HCT116 (cell line): ENCODE results near the gene FADS1. TPM values are rescaled to one million over a fixed set of nuclear protein-coding genes. Genes with fewer than 3 reads are reported as not detected.

Experiments
- ATAC-seq: fragments of 200-7000 bp; cut with Tn5 transposase; 2 replicates; pipeline ENCODE4 v1.9.1; 2020; ENCODE audit warnings: mild to moderate bottlenecking, moderate library complexity
- BruUV-seq: library from RNA; stranded (reverse); fragments of 400-500 nt; replicated peaks from 2 replicates; lab custom pipeline; 2021; lab: Mats Ljungman, UMichigan
- CTCF ChIA-PET: fragments of 300-600 bp; sonication (Branson Sonifier 250); formaldehyde crosslinking; loops from one replicate; lab custom pipeline; 2021; ENCODE audit warnings: antibody characterized with exemption; lab: Charles Lee
- POLR2A ChIA-PET: fragments of 300-600, 350-600 bp; sonication (Branson Sonifier 250); formaldehyde crosslinking; loops from one replicate; lab custom pipeline; 2021; ENCODE audit warnings: antibody characterized with exemption; lab: Charles Lee
- RAD21 ChIA-PET, 2 experiments: fragments of 300-600 bp; sonication (Branson Sonifier 250); formaldehyde crosslinking; loops; one replicate each; lab custom pipeline; 2023; ENCODE audit warnings: low total read pairs in 2 of 2; ENCODE audit not compliant: uncharacterized antibody in 2 of 2, unreplicated experiment in 2 of 2, low non-redundant PET in 1 of 2; lab: Charles Lee
- DNase-seq: peaks from one replicate; pipeline ENCODE4 v3.0.0-alpha.2; 2010; ENCODE audit warnings: low read depth, low spot score
- H2AFZ ChIP-seq: fragments of 200-600 bp; shearing (Covaris generic), sonication (generic); 2 replicates; pipeline ENCODE4 v1.6.1; 2017; ENCODE audit warnings: low read depth, mixed run types, mixed read lengths, antibody characterized with exemption, low read length; ENCODE audit not compliant: poor library complexity, severe bottlenecking
- H3K27ac ChIP-seq: 2 replicates; pipeline ENCODE4 v1.5.1; 2012; ENCODE audit warnings: low read depth, low read length
- H3K27me3 ChIP-seq: fragments of 200-600 bp; sonication (generic); 2 replicates; pipeline ENCODE4 v1.6.1; 2016; ENCODE audit warnings: mixed run types, low read length, mixed read lengths; ENCODE audit not compliant: insufficient read depth
- H3K36me3 ChIP-seq, 2 experiments: fragments of 200-500 bp in 1 of 2; fragments of 200-600 bp in 1 of 2; sonication (Bioruptor generic) in 1 of 2; sonication (generic) in 1 of 2; 2 replicates each; pipeline versions ENCODE4 v1.5.1 to v1.6.1; 2014 to 2016; ENCODE audit warnings: low read length in 2 of 2, inconsistent platforms in 1 of 2, mixed read lengths in 1 of 2, mixed run types in 1 of 2; ENCODE audit not compliant: insufficient read depth in 2 of 2, control insufficient read depth in 1 of 2
- H3K4me1 ChIP-seq, 2 experiments: fragments of 200-600 bp in 1 of 2; sonication (generic) in 1 of 2; 2 replicates each; pipeline versions ENCODE4 v1.5.1 to v1.6.1; 2012 to 2017; ENCODE audit warnings: low read length in 2 of 2, inconsistent platforms in 1 of 2, mild to moderate bottlenecking in 1 of 2, mixed read lengths in 1 of 2, mixed run types in 1 of 2, moderate library complexity in 1 of 2; ENCODE audit not compliant: insufficient read depth in 2 of 2, control insufficient read depth in 1 of 2
- H3K4me2 ChIP-seq: fragments of 200-600 bp; sonication (generic); 2 replicates; pipeline ENCODE4 v1.6.1; 2017; ENCODE audit warnings: mixed run types, low read length, mixed read lengths
- H3K4me3 ChIP-seq, 2 experiments: fragments of 200-600 bp in 1 of 2; sonication (generic) in 1 of 2; replicated peaks in 1 of 2; 2 replicates each; pipeline ENCODE4 v1.5.1; 2011 to 2016; ENCODE audit warnings: low read length in 2 of 2, control low read depth in 1 of 2, low read depth in 1 of 2, mild to moderate bottlenecking in 1 of 2, mixed read lengths in 1 of 2, mixed run types in 1 of 2
- H3K79me2 ChIP-seq: fragments of 200-600 bp; sonication (generic); 2 replicates; pipeline ENCODE4 v1.6.1; 2017; ENCODE audit warnings: mild to moderate bottlenecking, mixed run types, low read length, moderate library complexity, mixed read lengths; ENCODE audit not compliant: insufficient read depth
- H3K9ac ChIP-seq: fragments of 200-600 bp; sonication (generic); 2 replicates; pipeline ENCODE4 v1.6.1; 2016; ENCODE audit warnings: low read length, mixed read lengths
- H3K9me2 ChIP-seq: fragments of 200-600 bp; sonication (generic), shearing (Covaris generic); 2 replicates; pipeline ENCODE4 v1.6.1; 2017; ENCODE audit warnings: mixed run types, mild to moderate bottlenecking, moderate library complexity; ENCODE audit not compliant: insufficient read depth
- H3K9me3 ChIP-seq, 2 experiments: fragments of 200-500 bp in 1 of 2; fragments of 200-600 bp in 1 of 2; sonication (Bioruptor generic) in 1 of 2; sonication (generic) in 1 of 2; 2 replicates each; pipeline ENCODE4 v1.6.1; 2014 to 2017; ENCODE audit warnings: low read length in 2 of 2, mixed read lengths in 2 of 2, inconsistent platforms in 1 of 2, low read depth in 1 of 2, mild to moderate bottlenecking in 1 of 2, mixed run types in 1 of 2, moderate library complexity in 1 of 2; ENCODE audit not compliant: control insufficient read depth in 1 of 2, insufficient read depth in 1 of 2
- H4K20me1 ChIP-seq: fragments of 200-600 bp; sonication (generic), shearing (Covaris generic); 2 replicates; pipeline ENCODE4 v1.6.1; 2017; ENCODE audit warnings: mixed run types, mild to moderate bottlenecking, moderate library complexity; ENCODE audit not compliant: insufficient read depth
- CBX3 ChIP-seq: IDR thresholded peaks from 2 replicates; pipeline ENCODE4 v1.6.1; 2012; ENCODE audit warnings: low read depth
- CEBPB ChIP-seq: IDR thresholded peaks from 2 replicates; pipeline ENCODE4 v1.6.1; 2012; ENCODE audit warnings: low read depth
- EGR1 ChIP-seq: IDR thresholded peaks from 2 replicates; pipeline ENCODE4 v1.6.1; 2012; ENCODE audit warnings: low read depth
- ELF1 ChIP-seq: IDR thresholded peaks from 2 replicates; pipeline ENCODE4 v1.6.1; 2012; ENCODE audit warnings: low read depth, borderline replicate concordance
- EZH2 ChIP-seq: fragments of 200-600 bp; sonication (generic); IDR thresholded peaks from 2 replicates; pipeline ENCODE4 v1.6.1; 2017; ENCODE audit warnings: antibody characterized with exemption, mixed run types
- EZH2phosphoT487 ChIP-seq: fragments of 200-600 bp; IDR thresholded peaks from 2 replicates; pipeline ENCODE4 v1.6.1; 2018; ENCODE audit warnings: antibody characterized with exemption, borderline replicate concordance
- FOSL1 ChIP-seq: IDR thresholded peaks from 2 replicates; pipeline ENCODE4 v1.6.1; 2012; ENCODE audit warnings: low read depth
- JUND ChIP-seq: IDR thresholded peaks from 2 replicates; pipeline ENCODE4 v1.6.1; 2012
- POLR2A ChIP-seq: IDR thresholded peaks from 2 replicates; pipeline ENCODE4 v1.7.0; 2011; ENCODE audit warnings: borderline replicate concordance; ENCODE audit not compliant: insufficient read depth, insufficient read length; ENCODE audit errors: extremely low read depth
- POLR2AphosphoS5 ChIP-seq: IDR thresholded peaks from 2 replicates; pipeline ENCODE4 v1.6.1; 2011; ENCODE audit warnings: mild to moderate bottlenecking, low read depth, low read length, moderate library complexity
- RAD21 ChIP-seq: IDR thresholded peaks from 2 replicates; pipeline ENCODE4 v1.6.1; 2012; ENCODE audit warnings: low read depth, mild to moderate bottlenecking
- SIN3A ChIP-seq: IDR thresholded peaks from 2 replicates; pipeline ENCODE4 v1.6.1; 2012; ENCODE audit warnings: low read depth
- SP1 ChIP-seq: IDR thresholded peaks from 2 replicates; pipeline ENCODE4 v1.6.1; 2012; ENCODE audit warnings: low read depth
- YY1 ChIP-seq: IDR thresholded peaks from 2 replicates; pipeline ENCODE4 v1.6.1; 2011; ENCODE audit warnings: low read length, low read depth, moderate library complexity, mild to moderate bottlenecking; ENCODE audit not compliant: insufficient replicate concordance; ENCODE audit errors: extremely low read depth
- ZFX ChIP-seq: fragments of 450-650 bp; IDR thresholded peaks from 2 replicates; pipeline ENCODE4 v1.6.1; 2017
- ZNF274 ChIP-seq: fragments of 200-500 bp; sonication (Bioruptor generic); IDR thresholded peaks from 2 replicates; pipeline ENCODE4 v1.6.1; 2014; ENCODE audit warnings: mild to moderate bottlenecking, low read depth, low read length, inconsistent platforms
- intact Hi-C: fragments of 100-400 bp; cut with micrococcal nuclease; formaldehyde crosslinking; loops from 2 replicates; pipeline ENCODE4 v1.10.0; 2022
- total RNA-seq: library from RNA; stranded (reverse); gene quantifications from one replicate; pipeline ENCODE4 v1.2.1, GENCODE V29; 2021; ENCODE audit not compliant: unreplicated experiment
- TF ChIP-seq, protein P1 (sequence below), 3 experiments: fragments of 200-600 bp in 1 of 3; sonication (generic) in 1 of 3; IDR thresholded peaks in 2 of 3; conservative IDR thresholded peaks in 1 of 3; 2 replicates each; pipeline ENCODE4 v1.5.1; 2012 to 2017; ENCODE audit warnings: low read depth in 2 of 3, low read length in 2 of 3, antibody characterized with exemption in 1 of 3, borderline replicate concordance in 1 of 3, control low read depth in 1 of 3, mild to moderate bottlenecking in 1 of 3, mixed read lengths in 1 of 3, mixed run types in 1 of 3, moderate library complexity in 1 of 3; ENCODE audit not compliant: insufficient read depth in 1 of 3
- TF ChIP-seq, protein P2 (sequence below): IDR thresholded peaks from 2 replicates; pipeline ENCODE4 v1.6.1; 2012; ENCODE audit warnings: low read depth
- TF ChIP-seq, protein P3 (sequence below): IDR thresholded peaks from 2 replicates; pipeline ENCODE4 v1.6.1; 2012
- TF ChIP-seq, protein P4 (sequence below): IDR thresholded peaks from 2 replicates; pipeline ENCODE4 v1.6.1; 2012

Gene FADS1
- total RNA-seq, 1 experiment from 2014 or later = 56.6 TPM

DNA sequence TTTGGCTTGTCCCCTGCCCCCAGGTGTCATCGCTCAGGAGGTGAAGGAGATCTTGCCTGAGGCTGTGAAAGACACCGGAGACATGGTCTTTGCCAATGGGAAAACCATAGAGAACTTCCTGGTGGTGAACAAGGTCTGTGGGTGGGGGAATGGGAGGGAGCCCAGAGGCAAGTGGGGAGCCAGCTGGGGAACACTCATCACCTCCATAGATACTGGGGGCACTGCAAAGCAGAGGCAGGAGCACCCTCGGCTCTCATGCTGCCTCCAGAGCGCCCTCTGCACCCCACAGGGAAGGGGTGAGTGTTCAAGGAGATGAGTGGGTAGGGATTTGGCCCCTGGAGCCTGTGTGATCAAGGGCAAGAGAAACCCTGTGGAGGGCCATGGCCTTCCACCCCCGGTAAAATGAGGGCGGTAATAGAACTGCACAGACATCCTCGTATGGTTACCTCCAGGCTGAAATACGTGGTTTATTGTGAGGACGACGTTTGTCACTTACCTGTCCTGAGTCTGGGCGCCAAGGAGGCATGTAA, 38.4 kb downstream of the FADS1 start:
- CTCF ChIA-PET = no interaction called here

More for the DNA sequence above, 38.4 kb downstream of the FADS1 start:
- ChIA-PET POLR2A (interaction anchor here (1.4 kb wide), 1 partner anchor 31 kb away, joined by 3 read pairs; no protein-coding TSS in a partner anchor), RAD21 (no interaction called here)
- H3K27ac ChIP-seq = no peak overlapping the region
- BruUV-seq = no TSS peak
- no peak overlapping the region for H3K4me2 ChIP-seq
- H3K79me2 ChIP-seq = no peaks in the 10 kb centered on the region
- TF ChIP-seq JUND (no peak), EZH2phosphoT487 (no peak), CBX3 (no peak), CEBPB (no peak), POLR2AphosphoS5 (no peak), ZNF274 (no peak), ZFX (no peak), EGR1 (no peak), RAD21 (no peak), SIN3A (no peak), POLR2A (no peak), EZH2 (no peak), FOSL1 (no peak), SP1 (no peak), ELF1 (no peak), YY1 (no peak)
- TF ChIP-seq, protein P1, sequence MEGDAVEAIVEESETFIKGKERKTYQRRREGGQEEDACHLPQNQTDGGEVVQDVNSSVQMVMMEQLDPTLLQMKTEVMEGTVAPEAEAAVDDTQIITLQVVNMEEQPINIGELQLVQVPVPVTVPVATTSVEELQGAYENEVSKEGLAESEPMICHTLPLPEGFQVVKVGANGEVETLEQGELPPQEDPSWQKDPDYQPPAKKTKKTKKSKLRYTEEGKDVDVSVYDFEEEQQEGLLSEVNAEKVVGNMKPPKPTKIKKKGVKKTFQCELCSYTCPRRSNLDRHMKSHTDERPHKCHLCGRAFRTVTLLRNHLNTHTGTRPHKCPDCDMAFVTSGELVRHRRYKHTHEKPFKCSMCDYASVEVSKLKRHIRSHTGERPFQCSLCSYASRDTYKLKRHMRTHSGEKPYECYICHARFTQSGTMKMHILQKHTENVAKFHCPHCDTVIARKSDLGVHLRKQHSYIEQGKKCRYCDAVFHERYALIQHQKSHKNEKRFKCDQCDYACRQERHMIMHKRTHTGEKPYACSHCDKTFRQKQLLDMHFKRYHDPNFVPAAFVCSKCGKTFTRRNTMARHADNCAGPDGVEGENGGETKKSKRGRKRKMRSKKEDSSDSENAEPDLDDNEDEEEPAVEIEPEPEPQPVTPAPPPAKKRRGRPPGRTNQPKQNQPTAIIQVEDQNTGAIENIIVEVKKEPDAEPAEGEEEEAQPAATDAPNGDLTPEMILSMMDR (IDR thresholded peaks at IDR 0.05 in 2 of 3, conservative IDR thresholded peaks at IDR 0.05 in 1 of 3; ENCODE audit: borderline replicate concordance in 1 of 3, insufficient read depth in 1 of 3, low read depth in 2 of 3, low read length in 2 of 3) = no peak
- TF ChIP-seq, protein P2, sequence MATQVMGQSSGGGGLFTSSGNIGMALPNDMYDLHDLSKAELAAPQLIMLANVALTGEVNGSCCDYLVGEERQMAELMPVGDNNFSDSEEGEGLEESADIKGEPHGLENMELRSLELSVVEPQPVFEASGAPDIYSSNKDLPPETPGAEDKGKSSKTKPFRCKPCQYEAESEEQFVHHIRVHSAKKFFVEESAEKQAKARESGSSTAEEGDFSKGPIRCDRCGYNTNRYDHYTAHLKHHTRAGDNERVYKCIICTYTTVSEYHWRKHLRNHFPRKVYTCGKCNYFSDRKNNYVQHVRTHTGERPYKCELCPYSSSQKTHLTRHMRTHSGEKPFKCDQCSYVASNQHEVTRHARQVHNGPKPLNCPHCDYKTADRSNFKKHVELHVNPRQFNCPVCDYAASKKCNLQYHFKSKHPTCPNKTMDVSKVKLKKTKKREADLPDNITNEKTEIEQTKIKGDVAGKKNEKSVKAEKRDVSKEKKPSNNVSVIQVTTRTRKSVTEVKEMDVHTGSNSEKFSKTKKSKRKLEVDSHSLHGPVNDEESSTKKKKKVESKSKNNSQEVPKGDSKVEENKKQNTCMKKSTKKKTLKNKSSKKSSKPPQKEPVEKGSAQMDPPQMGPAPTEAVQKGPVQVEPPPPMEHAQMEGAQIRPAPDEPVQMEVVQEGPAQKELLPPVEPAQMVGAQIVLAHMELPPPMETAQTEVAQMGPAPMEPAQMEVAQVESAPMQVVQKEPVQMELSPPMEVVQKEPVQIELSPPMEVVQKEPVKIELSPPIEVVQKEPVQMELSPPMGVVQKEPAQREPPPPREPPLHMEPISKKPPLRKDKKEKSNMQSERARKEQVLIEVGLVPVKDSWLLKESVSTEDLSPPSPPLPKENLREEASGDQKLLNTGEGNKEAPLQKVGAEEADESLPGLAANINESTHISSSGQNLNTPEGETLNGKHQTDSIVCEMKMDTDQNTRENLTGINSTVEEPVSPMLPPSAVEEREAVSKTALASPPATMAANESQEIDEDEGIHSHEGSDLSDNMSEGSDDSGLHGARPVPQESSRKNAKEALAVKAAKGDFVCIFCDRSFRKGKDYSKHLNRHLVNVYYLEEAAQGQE = no peak
- TF ChIP-seq, protein P3, sequence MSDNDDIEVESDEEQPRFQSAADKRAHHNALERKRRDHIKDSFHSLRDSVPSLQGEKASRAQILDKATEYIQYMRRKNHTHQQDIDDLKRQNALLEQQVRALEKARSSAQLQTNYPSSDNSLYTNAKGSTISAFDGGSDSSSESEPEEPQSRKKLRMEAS = no peak
- TF ChIP-seq, protein P4, sequence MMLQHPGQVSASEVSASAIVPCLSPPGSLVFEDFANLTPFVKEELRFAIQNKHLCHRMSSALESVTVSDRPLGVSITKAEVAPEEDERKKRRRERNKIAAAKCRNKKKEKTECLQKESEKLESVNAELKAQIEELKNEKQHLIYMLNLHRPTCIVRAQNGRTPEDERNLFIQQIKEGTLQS = no peak
- intact Hi-C loops = no loop called here
- H3K9me2 ChIP-seq = no peaks in the 10 kb centered on the region
- H3K4me1 ChIP-seq = no peaks in the 10 kb centered on the region
- H3K9ac ChIP-seq = no peak overlapping the region
- DNase-seq = no peak
- no peaks in the 10 kb centered on the region for H3K27me3 ChIP-seq
- no peaks in the 10 kb centered on the region for H4K20me1 ChIP-seq
- H3K36me3 ChIP-seq = peaks cover 7 to 15% of the 10 kb centered on the region in 2 experiments; a peak in 2 of 4 replicates
- no peak for ATAC-seq
- H3K9me3 ChIP-seq = no peaks in the 10 kb centered on the region
- H2AFZ ChIP-seq = no peak overlapping the region
- H3K4me3 ChIP-seq = no peak overlapping the region
